Measurements from ENCODE around the gene WDR1. TPM values are rescaled to one million over a fixed set of nuclear protein-coding genes. Genes with fewer than 3 reads are reported as not detected.

WDR1 gene
- total and polyA plus RNA-seq, 3 experiments from 2014 or later = 377 to 409 (median 409) TPM

GRCh38 chr4:10093801-10094552 lies 22.6 kb downstream of the WDR1 start:
- Histone ChIP-seq H3K4me3 (ENCODE audit: low read length) (no peak overlapping the region), H3K27me3 (ENCODE audit: insufficient read depth, low read length, poor library complexity, severe bottlenecking) (no peaks in the 10 kb centered on the region), H3K9me3 (ENCODE audit: low read length) (no peaks in the 10 kb centered on the region), H3K36me3 (ENCODE audit: insufficient read depth, low read length) (peaks cover 74% of the 10 kb centered on the region), H3K4me1 (ENCODE audit: insufficient read depth, low read length) (peaks cover 71% of the 10 kb centered on the region), H3K27ac (ENCODE audit: low read depth, low read length) (no peak overlapping the region)
- H3K27me3 Mint-ChIP-seq = no peaks in the 10 kb centered on the region
- DNase-seq = peak in 1 of 5 donors; percentile 34
- peaks cover 0 to 95% (median 21%) of the 10 kb centered on the region in 3 donors for H3K36me3 Mint-ChIP-seq
- POLR2A ChIA-PET = no interaction called here
- no peaks in the 10 kb centered on the region for H3K9me3 Mint-ChIP-seq
- H3K4me1 Mint-ChIP-seq = peaks cover 73 to 94% (median 78%) of the 10 kb centered on the region in 3 donors
- peak overlapping the region; percentile 84 to 99 (median 91) for H3K27ac Mint-ChIP-seq
- peak overlapping the region in 6 of 7 donors; percentile 34 to 69 (median 62) for H3K4me3 Mint-ChIP-seq
- CTCF ChIA-PET = interaction anchor here (0.9 to 2.8 kb wide), 8 partner anchors 8 to 28 kb away, joined by 3 to 8 read pairs (median 4); no protein-coding TSS in a partner anchor

- H3K27ac Mint-ChIP-seq = peak overlapping the region in 7 of 8 donors; percentile 86 to 99 (median 92)
- H3K9me3 Mint-ChIP-seq = no peaks in the 10 kb centered on the region
- H3K9me3 ChIP-seq (ENCODE audit: low read length) = no peaks in the 10 kb centered on the region
- peaks cover 63% of the 10 kb centered on the region for H3K4me1 ChIP-seq (ENCODE audit: insufficient read depth, low read length)
- H3K27me3 Mint-ChIP-seq = no peaks in the 10 kb centered on the region
- no peak for DNase-seq
- H3K4me3 Mint-ChIP-seq = peak overlapping the region in 4 of 7 donors; percentile 47 to 69 (median 60)
- POLR2A ChIA-PET = no interaction called here
- no peaks in the 10 kb centered on the region for H3K27me3 ChIP-seq (ENCODE audit: insufficient read depth, low read length, poor library complexity, severe bottlenecking)
- peak overlapping the region; percentile 26 for H3K27ac ChIP-seq (ENCODE audit: low read depth, low read length)
- H3K4me3 ChIP-seq (ENCODE audit: low read length) = no peak overlapping the region
- H3K36me3 Mint-ChIP-seq = peaks cover 0 to 96% (median 21%) of the 10 kb centered on the region in 3 donors
- peaks cover 66 to 87% (median 71%) of the 10 kb centered on the region in 3 donors for H3K4me1 Mint-ChIP-seq
- CTCF ChIA-PET = interaction anchor here (0.9 to 2.8 kb wide), 4 partner anchors 10 to 29 kb away, joined by 3 to 8 read pairs (median 4); no protein-coding TSS in a partner anchor
- H3K36me3 ChIP-seq (ENCODE audit: insufficient read depth, low read length) = peaks cover 74% of the 10 kb centered on the region
Observed at GRCh38 chr4:10093271-10093621, 23.4 kb downstream of the WDR1 start.

GRCh38 chr4:10092481-10093270 lies 23.9 kb downstream of the WDR1 start:
- peaks cover 0 to 96% (median 25%) of the 10 kb centered on the region in 3 donors for H3K36me3 Mint-ChIP-seq
- Histone ChIP-seq H3K4me1 (ENCODE audit: insufficient read depth, low read length) (peaks cover 58% of the 10 kb centered on the region), H3K4me3 (ENCODE audit: low read length) (no peak overlapping the region), H3K27ac (ENCODE audit: low read depth, low read length) (peak overlapping the region; percentile 26), H3K9me3 (ENCODE audit: low read length) (no peaks in the 10 kb centered on the region), H3K36me3 (ENCODE audit: insufficient read depth, low read length) (peaks cover 74% of the 10 kb centered on the region), H3K27me3 (ENCODE audit: insufficient read depth, low read length, poor library complexity, severe bottlenecking) (no peaks in the 10 kb centered on the region)
- no peaks in the 10 kb centered on the region for H3K9me3 Mint-ChIP-seq
- H3K27me3 Mint-ChIP-seq = no peaks in the 10 kb centered on the region
- H3K27ac Mint-ChIP-seq = peak overlapping the region; percentile 90 to 99 (median 93)
- peaks cover 62 to 81% (median 65%) of the 10 kb centered on the region in 3 donors for H3K4me1 Mint-ChIP-seq
- ChIA-PET POLR2A (no interaction called here), CTCF (interaction anchor here (1.2 to 1.4 kb wide), 2 partner anchors 12 to 29 kb away, joined by 3 read pairs; no protein-coding TSS in a partner anchor)
- H3K4me3 Mint-ChIP-seq = peak overlapping the region in 5 of 7 donors; percentile 15 to 59 (median 47)
- no peak for DNase-seq

GRCh38 chr4:10091531-10092181 lies 24.9 kb downstream of the WDR1 start:
- Histone ChIP-seq H3K4me3 (ENCODE audit: low read length) (no peak overlapping the region), H3K4me1 (ENCODE audit: insufficient read depth, low read length) (peaks cover 48% of the 10 kb centered on the region), H3K36me3 (ENCODE audit: insufficient read depth, low read length) (peaks cover 77% of the 10 kb centered on the region), H3K9me3 (ENCODE audit: low read length) (no peaks in the 10 kb centered on the region), H3K27me3 (ENCODE audit: insufficient read depth, low read length, poor library complexity, severe bottlenecking) (no peaks in the 10 kb centered on the region), H3K27ac (ENCODE audit: low read depth, low read length) (no peak overlapping the region)
- no peaks in the 10 kb centered on the region for H3K27me3 Mint-ChIP-seq
- no peaks in the 10 kb centered on the region for H3K9me3 Mint-ChIP-seq
- ChIA-PET POLR2A (no interaction called here), CTCF (no interaction called here)
- H3K4me1 Mint-ChIP-seq = peaks cover 52 to 71% (median 55%) of the 10 kb centered on the region in 3 donors
- H3K36me3 Mint-ChIP-seq = peaks cover 0 to 96% (median 24%) of the 10 kb centered on the region in 3 donors
- no peak for DNase-seq
- peak overlapping the region in 6 of 8 donors; percentile 38 to 93 (median 73) for H3K27ac Mint-ChIP-seq
- H3K4me3 Mint-ChIP-seq = peak overlapping the region in 3 of 7 donors; percentile 28 to 61 (median 49)

- no peak overlapping the region for H3K27ac ChIP-seq (ENCODE audit: low read depth, low read length)
- CTCF ChIA-PET = no interaction called here
- no peak for DNase-seq
- no peaks in the 10 kb centered on the region for H3K9me3 Mint-ChIP-seq
- H3K4me1 ChIP-seq (ENCODE audit: insufficient read depth, low read length) = peaks cover 38% of the 10 kb centered on the region
- H3K4me3 Mint-ChIP-seq = no peak overlapping the region
- H3K4me3 ChIP-seq (ENCODE audit: low read length) = no peak overlapping the region
- peaks cover 0 to 96% (median 23%) of the 10 kb centered on the region in 3 donors for H3K36me3 Mint-ChIP-seq
- peak overlapping the region in 6 of 8 donors; percentile 17 to 78 (median 56) for H3K27ac Mint-ChIP-seq
- no peaks in the 10 kb centered on the region for H3K27me3 ChIP-seq (ENCODE audit: insufficient read depth, low read length, poor library complexity, severe bottlenecking)
- no peaks in the 10 kb centered on the region for H3K27me3 Mint-ChIP-seq
- peaks cover 42 to 61% (median 45%) of the 10 kb centered on the region in 3 donors for H3K4me1 Mint-ChIP-seq
- H3K36me3 ChIP-seq (ENCODE audit: insufficient read depth, low read length) = peaks cover 87% of the 10 kb centered on the region
- POLR2A ChIA-PET = no interaction called here
- H3K9me3 ChIP-seq (ENCODE audit: low read length) = no peaks in the 10 kb centered on the region
Observed at GRCh38 chr4:10090467-10091250, 25.9 kb downstream of the WDR1 start.

- ChIA-PET POLR2A (no interaction called here), CTCF (interaction anchor here (1.0 kb wide), 1 partner anchor 17 kb away, joined by 4 read pairs; no protein-coding TSS in a partner anchor)
- Histone ChIP-seq H3K27me3 (ENCODE audit: insufficient read depth, low read length, poor library complexity, severe bottlenecking) (no peaks in the 10 kb centered on the region), H3K27ac (ENCODE audit: low read depth, low read length) (no peak overlapping the region), H3K36me3 (ENCODE audit: insufficient read depth, low read length) (peaks cover 95% of the 10 kb centered on the region), H3K4me1 (ENCODE audit: insufficient read depth, low read length) (peaks cover 25% of the 10 kb centered on the region), H3K4me3 (ENCODE audit: low read length) (no peak overlapping the region), H3K9me3 (ENCODE audit: low read length) (no peaks in the 10 kb centered on the region)
- Mint-ChIP-seq H3K9me3 (no peaks in the 10 kb centered on the region), H3K27me3 (no peaks in the 10 kb centered on the region), H3K4me1 (peaks cover 32 to 48% (median 33%) of the 10 kb centered on the region in 3 donors), H3K4me3 (no peak overlapping the region), H3K36me3 (peaks cover 0 to 99% (median 23%) of the 10 kb centered on the region in 3 donors), H3K27ac (peak overlapping the region in 3 of 8 donors; percentile 38 to 69 (median 55))
- peak in 1 of 5 donors; percentile 47 for DNase-seq
Observed at GRCh38 chr4:10089346-10089745, 27.3 kb downstream of the WDR1 start.
